Tibial nerve (tissue), 4 donors: ENCODE data around the gene ETV4. TPM values are rescaled to one million over a fixed set of nuclear protein-coding genes. Genes with fewer than 3 reads are reported as not detected.
A peak's percentile ranks its signal among the peaks of the same experiment; 100 is the strongest.

Experiments used
- DNase-seq, 2 donors: peaks; one replicate each; pipeline ENCODE4 v3.0.0-alpha.2; 2019; ENCODE audit warnings: low spot score in 2 of 2
- H3K27ac ChIP-seq, 4 donors: fragments of 200-600 bp; sonication (generic) in 3 of 4; one replicate each; pipeline ENCODE4 v1.5.1; 2017 to 2019; ENCODE audit warnings: mild to moderate bottlenecking in 1 of 4
- H3K27me3 ChIP-seq, 2 donors: fragments of 200-600 bp; sonication (generic) in 1 of 2; one replicate each; pipeline versions ENCODE4 v1.5.1 to v1.6.0; 2017 to 2019
- H3K36me3 ChIP-seq, 3 donors: fragments of 200-600 bp; sonication (generic); one replicate each; pipeline ENCODE4 v1.5.1; 2018 to 2019
- H3K4me1 ChIP-seq, 4 donors: fragments of 200-600 bp; sonication (generic) in 3 of 4; one replicate each; pipeline ENCODE4 v1.5.1; 2017 to 2019
- H3K4me3 ChIP-seq, 4 donors: fragments of 200-600 bp; sonication (generic) in 3 of 4; one replicate each; pipeline ENCODE4 v1.5.1; 2017 to 2019; ENCODE audit warnings: mild to moderate bottlenecking in 1 of 4, moderate library complexity in 1 of 4
- H3K9me3 ChIP-seq, 4 donors: fragments of 200-600 bp; sonication (generic) in 3 of 4; one replicate each; pipeline ENCODE4 v1.5.1; 2017 to 2019
- EP300 ChIP-seq, 2 donors: sonication (generic); formaldehyde crosslinking; IDR thresholded peaks; one replicate each; pipeline ENCODE4 v1.6.1; 2017; ENCODE audit warnings: antibody characterized with exemption in 2 of 2, mild to moderate bottlenecking in 1 of 2
- POLR2A ChIP-seq, 2 donors: fragments of 450-650 bp; IDR thresholded peaks; one replicate each; pipeline ENCODE4 v1.6.1; 2017; ENCODE audit warnings: antibody characterized with exemption in 2 of 2, mild to moderate bottlenecking in 2 of 2, moderate library complexity in 2 of 2
- WGBS, 2 donors: methylation state at CpG; one replicate each; pipeline ENCODE4 v1.1.5; 2018; 5-methylcytosine and 5-hydroxymethylcytosine counted together
- total RNA-seq, 4 donors: library from RNA; depleted of rRNA; stranded (reverse); fragments of >200 nt; gene quantifications; one replicate each; pipeline ENCODE4 v1.1.0, GENCODE V29; 2016
- TF ChIP-seq, protein P1 (sequence below), 5 experiments: fragments of 200-600 bp in 3 of 5; fragments of 450-650 bp in 2 of 5; sonication (generic) in 3 of 5; IDR thresholded peaks; one replicate each; pipeline ENCODE4 v1.5.1; 2016 to 2019; ENCODE audit warnings: antibody characterized with exemption in 5 of 5, mild to moderate bottlenecking in 3 of 5, moderate library complexity in 2 of 5

The ETV4 gene
- total RNA-seq, 4 donors from 2014 or later = 1.5 to 5.1 (median 3.8) TPM

DNA sequence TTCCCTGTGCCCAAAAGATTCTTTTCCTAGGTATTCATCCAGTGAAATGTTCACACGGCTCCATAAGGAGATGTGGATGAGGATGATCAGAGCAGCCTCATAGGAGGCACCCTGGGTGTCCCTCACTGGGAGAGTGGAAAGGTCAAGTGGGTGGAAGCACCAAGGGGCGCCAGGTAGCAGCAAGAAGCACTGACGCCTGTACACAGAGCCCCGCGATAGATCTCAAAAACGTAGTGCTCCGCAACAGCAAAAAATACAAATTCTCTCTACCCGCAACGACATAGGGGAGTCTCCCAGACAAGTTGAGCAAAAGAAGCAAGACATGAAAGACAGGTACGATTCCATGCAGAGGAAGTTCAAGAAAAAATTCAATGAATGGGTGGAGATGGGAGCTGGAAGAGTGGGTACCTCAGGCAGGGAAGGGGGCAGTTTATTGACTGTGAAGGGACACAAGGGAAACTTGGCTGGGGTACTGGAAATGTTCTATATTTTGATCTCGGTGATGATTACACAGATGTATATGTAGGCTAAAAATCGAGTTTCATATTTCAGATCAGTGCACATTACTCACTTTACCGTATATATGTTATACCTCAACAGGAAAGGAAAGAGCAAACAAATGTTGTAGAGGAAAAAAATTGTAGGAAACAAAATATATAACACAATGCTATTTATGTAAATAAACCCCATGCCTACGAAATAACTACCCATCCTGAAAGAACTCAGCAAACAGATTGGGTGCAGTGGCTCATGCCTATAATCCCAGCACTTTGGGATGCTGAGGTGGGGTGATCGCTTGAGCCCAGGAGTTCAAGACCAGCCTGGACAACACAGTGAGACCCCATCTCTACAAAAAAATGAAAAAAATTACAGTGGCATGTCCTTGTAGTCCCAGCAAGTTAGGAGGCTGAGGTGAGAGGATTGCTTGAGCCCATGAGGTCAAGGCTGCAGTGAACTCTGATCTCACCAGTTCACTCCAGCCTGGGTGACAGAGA, 17.8 kb upstream of the ETV4 start:
- TF ChIP-seq POLR2A (IDR thresholded peaks at IDR 0.05) (no peak), EP300 (IDR thresholded peaks at IDR 0.05) (no peak)
- TF ChIP-seq, protein P1, sequence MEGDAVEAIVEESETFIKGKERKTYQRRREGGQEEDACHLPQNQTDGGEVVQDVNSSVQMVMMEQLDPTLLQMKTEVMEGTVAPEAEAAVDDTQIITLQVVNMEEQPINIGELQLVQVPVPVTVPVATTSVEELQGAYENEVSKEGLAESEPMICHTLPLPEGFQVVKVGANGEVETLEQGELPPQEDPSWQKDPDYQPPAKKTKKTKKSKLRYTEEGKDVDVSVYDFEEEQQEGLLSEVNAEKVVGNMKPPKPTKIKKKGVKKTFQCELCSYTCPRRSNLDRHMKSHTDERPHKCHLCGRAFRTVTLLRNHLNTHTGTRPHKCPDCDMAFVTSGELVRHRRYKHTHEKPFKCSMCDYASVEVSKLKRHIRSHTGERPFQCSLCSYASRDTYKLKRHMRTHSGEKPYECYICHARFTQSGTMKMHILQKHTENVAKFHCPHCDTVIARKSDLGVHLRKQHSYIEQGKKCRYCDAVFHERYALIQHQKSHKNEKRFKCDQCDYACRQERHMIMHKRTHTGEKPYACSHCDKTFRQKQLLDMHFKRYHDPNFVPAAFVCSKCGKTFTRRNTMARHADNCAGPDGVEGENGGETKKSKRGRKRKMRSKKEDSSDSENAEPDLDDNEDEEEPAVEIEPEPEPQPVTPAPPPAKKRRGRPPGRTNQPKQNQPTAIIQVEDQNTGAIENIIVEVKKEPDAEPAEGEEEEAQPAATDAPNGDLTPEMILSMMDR (IDR thresholded peaks at IDR 0.05) = no peak
- 68 to 74% methylated on average over 15 of the region's 15 CpGs for WGBS, 2 donors
- H3K9me3 ChIP-seq = no peaks in the 10 kb centered on the region

DNA sequence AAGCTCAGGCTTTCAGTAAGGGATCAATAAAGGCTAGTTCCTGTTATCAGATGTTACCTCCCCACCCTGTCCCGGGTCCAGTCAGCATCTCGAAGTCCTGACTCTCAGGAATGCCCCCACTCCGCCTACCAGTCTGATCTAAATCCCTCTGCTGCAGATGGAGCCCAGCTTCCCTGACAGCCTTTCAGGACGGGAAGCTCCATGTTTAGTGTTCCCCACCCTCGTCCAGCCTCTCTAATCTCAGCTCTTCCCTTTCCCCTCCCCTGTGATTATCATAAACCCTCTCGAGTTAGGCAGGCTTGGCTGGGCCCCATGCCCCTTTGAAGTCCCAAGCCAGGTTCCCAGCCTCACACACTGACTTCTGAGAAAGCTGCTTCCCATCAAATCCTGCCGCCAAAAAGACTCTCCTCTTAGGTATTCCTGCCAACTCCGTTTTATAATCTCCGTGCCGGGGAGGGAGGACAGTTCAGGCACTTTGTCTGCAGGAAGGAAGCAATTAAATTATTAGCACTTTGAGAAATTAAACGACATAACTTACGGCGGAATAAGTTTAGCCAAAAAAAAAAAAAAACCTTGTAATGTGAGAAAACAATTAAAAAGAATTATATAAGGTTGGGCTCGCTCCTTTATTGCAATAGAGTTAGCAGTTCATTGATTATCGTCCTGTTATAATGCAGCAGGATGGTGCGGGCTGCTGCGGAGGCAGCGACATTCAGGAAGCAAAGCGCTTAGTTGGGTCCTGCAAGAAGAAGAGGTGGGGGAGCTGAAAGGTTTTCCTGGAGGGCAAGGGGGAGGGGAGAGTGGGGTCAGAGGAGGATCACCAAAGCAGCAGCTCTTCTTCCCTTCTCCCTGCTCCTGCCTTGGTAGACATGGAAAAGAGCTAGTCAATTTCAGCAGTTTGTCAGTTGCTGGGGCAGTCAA, 16.8 kb upstream of the ETV4 start:
- no peak overlapping the region for H3K4me3 ChIP-seq
- no peak for DNase-seq
- H3K9me3 ChIP-seq = no peaks in the 10 kb centered on the region
- 17 to 23% methylated on average over 19 of the region's 19 CpGs for WGBS, 2 donors
- H3K27ac ChIP-seq = no peak overlapping the region
- H3K27me3 ChIP-seq = peaks cover 0 to 5% of the 10 kb centered on the region in 2 donors
- peaks cover 0 to 10% (median 0%) of the 10 kb centered on the region in 4 donors for H3K4me1 ChIP-seq
- H3K36me3 ChIP-seq = no peaks in the 10 kb centered on the region
- TF ChIP-seq POLR2A (IDR thresholded peaks at IDR 0.05) (no peak), EP300 (IDR thresholded peaks at IDR 0.05) (peak in 1 of 2 donors; percentile 10)

More for the DNA sequence above, 17.8 kb upstream of the ETV4 start:
- DNase-seq = no peak
- H3K4me1 ChIP-seq = peaks cover 0 to 10% (median 0%) of the 10 kb centered on the region in 4 donors
- H3K27me3 ChIP-seq = peaks cover 0 to 5% of the 10 kb centered on the region in 2 donors
- no peaks in the 10 kb centered on the region for H3K36me3 ChIP-seq
- H3K27ac ChIP-seq = no peak overlapping the region
- H3K4me3 ChIP-seq = no peak overlapping the region

DNA sequence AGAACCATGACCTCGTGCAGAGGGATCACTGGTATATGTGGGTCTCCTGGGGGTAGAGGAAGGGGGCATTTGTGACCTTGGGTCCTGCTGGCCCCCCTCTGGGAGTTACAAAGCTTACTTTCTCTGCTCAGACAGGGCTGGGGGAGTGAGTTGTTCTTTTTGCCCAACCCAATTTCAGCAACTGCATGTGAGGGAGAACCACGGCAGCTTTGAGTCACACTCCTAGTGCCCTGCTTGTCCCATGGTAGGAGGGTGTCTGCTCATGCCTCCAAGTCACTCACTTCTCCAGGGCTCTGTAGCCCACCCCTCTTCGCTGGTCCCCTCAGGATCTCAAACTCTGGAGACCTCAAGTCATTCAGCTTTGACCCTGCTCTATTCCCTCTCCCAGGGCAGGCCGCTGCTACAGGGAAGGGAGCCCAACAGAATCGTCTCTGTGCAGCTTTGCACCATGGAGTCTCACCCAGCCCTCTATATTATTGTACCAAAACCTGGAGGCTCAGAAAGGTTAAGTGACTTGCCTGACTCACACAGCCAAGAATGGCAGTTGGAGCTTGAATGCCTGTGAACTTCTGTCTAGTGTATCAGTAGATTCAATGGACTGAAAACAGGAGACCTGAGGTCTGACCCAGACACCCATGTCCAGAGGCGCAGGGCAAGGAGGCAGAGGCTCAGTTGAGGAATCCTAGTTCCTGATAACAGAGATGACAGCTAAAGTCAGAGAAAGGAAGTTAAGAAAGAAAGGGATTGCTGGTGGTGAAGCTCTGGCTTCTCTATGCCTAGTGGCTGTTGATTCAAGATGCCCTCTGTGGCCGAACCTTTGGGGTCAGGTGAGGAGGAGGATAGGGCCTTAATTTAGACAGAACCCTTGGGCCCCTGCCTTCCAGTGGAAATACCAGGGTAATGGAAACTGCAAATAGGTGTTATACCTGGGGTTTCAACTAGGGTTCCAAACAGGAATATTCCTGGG, 14.6 kb upstream of the ETV4 start:
- H3K9me3 ChIP-seq = no peaks in the 10 kb centered on the region
- 79 to 83% methylated on average over 7 of the region's 7 CpGs for WGBS, 2 donors
- no peak overlapping the region for H3K4me3 ChIP-seq
- H3K4me1 ChIP-seq = peaks cover 0 to 17% (median 0%) of the 10 kb centered on the region in 4 donors
- TF ChIP-seq, protein P1 (IDR thresholded peaks at IDR 0.05) = no peak
- TF ChIP-seq POLR2A (IDR thresholded peaks at IDR 0.05) = no peak
- no peak for TF ChIP-seq EP300 (IDR thresholded peaks at IDR 0.05)
- H3K27ac ChIP-seq = no peak overlapping the region
- no peaks in the 10 kb centered on the region for H3K36me3 ChIP-seq
- DNase-seq = no peak
- H3K27me3 ChIP-seq = peaks cover 0 to 5% of the 10 kb centered on the region in 2 donors

DNA sequence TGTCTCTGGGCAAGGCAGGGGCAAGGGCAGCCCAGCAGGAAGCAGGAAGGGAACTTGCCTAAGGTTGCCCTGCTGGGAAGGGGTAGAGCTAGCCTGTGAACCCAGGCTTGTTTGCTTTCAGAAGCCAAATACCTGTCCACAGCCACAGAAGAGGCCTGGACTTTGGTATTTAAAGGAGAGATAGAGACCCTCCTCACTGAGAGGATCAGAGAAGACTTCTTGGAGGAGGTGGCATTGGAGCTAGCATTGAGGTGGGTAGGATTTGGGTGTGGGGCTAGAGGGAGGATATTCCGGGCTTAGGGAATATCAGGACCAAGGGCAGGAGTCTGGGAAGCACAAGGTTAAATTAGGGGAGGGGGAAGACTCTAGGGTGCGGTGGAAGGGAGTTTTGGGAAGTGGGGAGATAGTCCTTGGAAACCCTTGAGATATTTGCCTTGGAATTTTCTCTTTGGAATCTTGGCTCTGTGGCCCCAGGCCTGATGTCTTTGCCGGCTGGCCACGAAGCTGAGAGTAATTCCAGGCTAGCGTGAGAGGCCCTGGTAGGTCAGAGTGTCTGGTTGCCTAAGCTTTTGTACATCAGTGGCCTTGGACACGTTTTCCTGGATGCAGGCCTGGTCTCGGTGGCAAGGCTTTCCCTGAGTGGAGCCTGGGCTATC, 13.1 kb upstream of the ETV4 start:
- peaks cover 0 to 17% (median 0%) of the 10 kb centered on the region in 4 donors for H3K4me1 ChIP-seq
- no peak overlapping the region for H3K4me3 ChIP-seq
- H3K36me3 ChIP-seq = no peaks in the 10 kb centered on the region
- TF ChIP-seq, protein P1 (IDR thresholded peaks at IDR 0.05) = no peak
- no peak for TF ChIP-seq POLR2A (IDR thresholded peaks at IDR 0.05)
- no peak for TF ChIP-seq EP300 (IDR thresholded peaks at IDR 0.05)
- no peak overlapping the region for H3K27ac ChIP-seq
- H3K27me3 ChIP-seq = peaks cover 0 to 5% of the 10 kb centered on the region in 2 donors
- DNase-seq = no peak
- WGBS, 2 donors = 61 to 63% methylated on average over 7 of the region's 7 CpGs
- H3K9me3 ChIP-seq = no peaks in the 10 kb centered on the region
